Neural cell (in vitro differentiated cells): ENCODE measurements around the gene KCNH5. TPM values are rescaled to one million over a fixed set of nuclear protein-coding genes. Genes with fewer than 3 reads are reported as not detected.

Source experiments
- H2AFZ ChIP-seq: fragments of 200-600, 300-800 bp; sonication (generic), shearing (Covaris generic); 2 replicates; pipeline ENCODE4 v1.6.0; 2014; ENCODE audit warnings: low read depth, mild to moderate bottlenecking, antibody characterized with exemption, low read length, moderate library complexity
- H3F3A ChIP-seq: fragments of 200-600 bp; shearing (Covaris generic); 2 replicates; pipeline ENCODE4 v1.6.1; 2016; ENCODE audit warnings: mild to moderate bottlenecking, moderate library complexity, mixed read lengths, antibody characterized with exemption, low read length; ENCODE audit not compliant: insufficient read depth, poor library complexity, severe bottlenecking
- H3K27ac ChIP-seq: fragments of 200-600, 300-800 bp; sonication (generic), shearing (Covaris generic); 2 replicates; pipeline ENCODE4 v1.5.1; 2014; ENCODE audit warnings: mild to moderate bottlenecking, low read length, moderate library complexity
- H3K27me3 ChIP-seq: fragments of 300-800, 200-600 bp; sonication (generic), shearing (Covaris generic); 2 replicates; pipeline ENCODE4 v1.6.0; 2014; ENCODE audit warnings: mild to moderate bottlenecking, low read depth, low read length, moderate library complexity; ENCODE audit not compliant: insufficient read depth
- H3K36me3 ChIP-seq: fragments of 300-800, 200-600 bp; sonication (generic), shearing (Covaris generic); 2 replicates; pipeline ENCODE4 v1.5.1; 2014; ENCODE audit warnings: mild to moderate bottlenecking, antibody characterized with exemption, low read length, moderate library complexity; ENCODE audit not compliant: insufficient read depth
- H3K4me2 ChIP-seq: fragments of 300-800, 200-600 bp; sonication (generic), shearing (Covaris generic); 2 replicates; pipeline ENCODE4 v1.6.0; 2014; ENCODE audit warnings: mild to moderate bottlenecking, low read length
- H3K4me3 ChIP-seq: fragments of 300-800, 200-600 bp; sonication (generic), shearing (Covaris generic); 2 replicates; pipeline ENCODE4 v1.5.1; 2014; ENCODE audit warnings: mild to moderate bottlenecking, low read length, moderate library complexity
- H3K79me2 ChIP-seq: fragments of 200-600 bp; shearing (Covaris generic); replicated peaks from 2 replicates; pipeline ENCODE4 v1.6.0; 2014; ENCODE audit warnings: mild to moderate bottlenecking, low read length, moderate library complexity; ENCODE audit not compliant: insufficient read depth
- H3K9ac ChIP-seq: fragments of 300-800, 200-600 bp; sonication (generic), shearing (Covaris generic); 2 replicates; pipeline ENCODE4 v1.6.1; 2016; ENCODE audit warnings: mild to moderate bottlenecking, low read length, mixed read lengths
- H3K9me2 ChIP-seq: fragments of 200-600 bp; shearing (Covaris generic); 2 replicates; pipeline ENCODE4 v1.6.1; 2016; ENCODE audit warnings: mild to moderate bottlenecking, low read length, mixed read lengths; ENCODE audit not compliant: insufficient read depth
- H3K9me3 ChIP-seq: fragments of 200-600, 300-800 bp; sonication (generic), shearing (Covaris generic); 2 replicates; pipeline ENCODE4 v1.6.1; 2016; ENCODE audit warnings: mild to moderate bottlenecking, mixed run types, low read length, moderate library complexity, mixed read lengths
- H4K20me1 ChIP-seq: fragments of 200-600 bp; shearing (Covaris generic); 2 replicates; pipeline ENCODE4 v1.6.1; 2016; ENCODE audit warnings: mild to moderate bottlenecking, mixed run types; ENCODE audit not compliant: insufficient read depth
- EP300 ChIP-seq: fragments of 450-650 bp; conservative IDR thresholded peaks from 2 replicates; pipeline ENCODE4 v1.6.1; 2014; ENCODE audit warnings: antibody characterized with exemption, mild to moderate bottlenecking, moderate library complexity; ENCODE audit not compliant: poor library complexity, severe bottlenecking
- EZH2 ChIP-seq: fragments of 200-600, 300-800 bp; shearing (Covaris generic), sonication (generic); IDR thresholded peaks from 2 replicates; pipeline ENCODE4 v1.6.1; 2014; ENCODE audit warnings: antibody characterized with exemption, low read length, borderline replicate concordance, mild to moderate bottlenecking; ENCODE audit not compliant: insufficient read depth, poor library complexity, severe bottlenecking
- MXI1 ChIP-seq: fragments of 450-650 bp; conservative IDR thresholded peaks from 2 replicates; pipeline ENCODE4 v1.6.1; 2014; ENCODE audit warnings: antibody characterized with exemption, mild to moderate bottlenecking; ENCODE audit not compliant: poor library complexity, severe bottlenecking
- POLR2AphosphoS5 ChIP-seq: IDR thresholded peaks from 2 replicates; pipeline ENCODE4 v1.6.1; 2012
- RAD21 ChIP-seq: fragments of 450-650 bp; conservative IDR thresholded peaks from 2 replicates; pipeline ENCODE4 v1.6.1; 2014; ENCODE audit warnings: antibody characterized with exemption, mild to moderate bottlenecking, moderate library complexity
- REST ChIP-seq: IDR thresholded peaks from 2 replicates; pipeline ENCODE4 v1.6.1; 2012; ENCODE audit warnings: borderline replicate concordance
- SMC3 ChIP-seq: fragments of 450-650 bp; conservative IDR thresholded peaks from 2 replicates; pipeline ENCODE4 v1.6.1; 2014; ENCODE audit warnings: antibody characterized with exemption, mild to moderate bottlenecking, moderate library complexity; ENCODE audit not compliant: poor library complexity
- TAF1 ChIP-seq: IDR thresholded peaks from 2 replicates; pipeline ENCODE4 v1.6.1; 2012; ENCODE audit warnings: low read depth
- polyA plus RNA-seq: library from polyadenylated mRNA; depleted of rRNA; stranded (reverse); fragments of >200 nt; gene quantifications from 2 replicates; pipeline ENCODE4 v1.2.3, GENCODE V29; 2014
- TF ChIP-seq, protein P1 (sequence below): fragments of 450-650 bp; IDR thresholded peaks from 2 replicates; pipeline ENCODE4 v1.5.1; 2014; ENCODE audit warnings: antibody characterized with exemption, mild to moderate bottlenecking, moderate library complexity; ENCODE audit not compliant: poor library complexity, severe bottlenecking

The KCNH5 gene
- polyA plus RNA-seq, 1 donor from 2014 or later, result 0.95 TPM

GRCh38 chr14:62807636-62808035 lies 237.6 kb downstream of the KCNH5 start:
- Histone ChIP-seq H3K9me2 (no peaks in the 10 kb centered on the region), H3K4me2 (no peak overlapping the region)

GRCh38 chr14:62800577-62800976 lies 244.7 kb downstream of the KCNH5 start:
- H3K27ac ChIP-seq, result no peak overlapping the region
- H3K79me2 ChIP-seq, result no peaks in the 10 kb centered on the region
- no peak overlapping the region for H3K9ac ChIP-seq
- H3F3A ChIP-seq, result no peaks in the 10 kb centered on the region
- no peak overlapping the region for H3K4me3 ChIP-seq
- H3K27me3 ChIP-seq, result no peaks in the 10 kb centered on the region
- H3K36me3 ChIP-seq, result no peaks in the 10 kb centered on the region
- no peak overlapping the region for H3K4me2 ChIP-seq
- H4K20me1 ChIP-seq, result no peaks in the 10 kb centered on the region
- no peaks in the 10 kb centered on the region for H3K9me2 ChIP-seq
- no peak overlapping the region for H2AFZ ChIP-seq
- H3K9me3 ChIP-seq, result no peaks in the 10 kb centered on the region
- TF ChIP-seq EZH2 (no peak), SMC3 (no peak), REST (no peak), MXI1 (no peak), TAF1 (no peak), RAD21 (no peak), EP300 (no peak), POLR2AphosphoS5 (no peak)

More at GRCh38 chr14:62807636-62808035, 237.6 kb downstream of the KCNH5 start:
- Histone ChIP-seq H3K27me3 (no peaks in the 10 kb centered on the region), H3K9ac (no peak overlapping the region), H2AFZ (no peak overlapping the region), H3K9me3 (no peaks in the 10 kb centered on the region), H3F3A (no peaks in the 10 kb centered on the region), H3K36me3 (no peaks in the 10 kb centered on the region), H3K4me3 (no peak overlapping the region), H3K27ac (no peak overlapping the region), H3K79me2 (no peaks in the 10 kb centered on the region), H4K20me1 (no peaks in the 10 kb centered on the region)
- TF ChIP-seq REST, result no peak
- no peak for TF ChIP-seq TAF1
- TF ChIP-seq RAD21, result no peak
- TF ChIP-seq SMC3, result no peak
- no peak for TF ChIP-seq POLR2AphosphoS5
- TF ChIP-seq EP300, result no peak
- TF ChIP-seq, protein P1, sequence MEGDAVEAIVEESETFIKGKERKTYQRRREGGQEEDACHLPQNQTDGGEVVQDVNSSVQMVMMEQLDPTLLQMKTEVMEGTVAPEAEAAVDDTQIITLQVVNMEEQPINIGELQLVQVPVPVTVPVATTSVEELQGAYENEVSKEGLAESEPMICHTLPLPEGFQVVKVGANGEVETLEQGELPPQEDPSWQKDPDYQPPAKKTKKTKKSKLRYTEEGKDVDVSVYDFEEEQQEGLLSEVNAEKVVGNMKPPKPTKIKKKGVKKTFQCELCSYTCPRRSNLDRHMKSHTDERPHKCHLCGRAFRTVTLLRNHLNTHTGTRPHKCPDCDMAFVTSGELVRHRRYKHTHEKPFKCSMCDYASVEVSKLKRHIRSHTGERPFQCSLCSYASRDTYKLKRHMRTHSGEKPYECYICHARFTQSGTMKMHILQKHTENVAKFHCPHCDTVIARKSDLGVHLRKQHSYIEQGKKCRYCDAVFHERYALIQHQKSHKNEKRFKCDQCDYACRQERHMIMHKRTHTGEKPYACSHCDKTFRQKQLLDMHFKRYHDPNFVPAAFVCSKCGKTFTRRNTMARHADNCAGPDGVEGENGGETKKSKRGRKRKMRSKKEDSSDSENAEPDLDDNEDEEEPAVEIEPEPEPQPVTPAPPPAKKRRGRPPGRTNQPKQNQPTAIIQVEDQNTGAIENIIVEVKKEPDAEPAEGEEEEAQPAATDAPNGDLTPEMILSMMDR, result no peak
- TF ChIP-seq EZH2, result no peak
- TF ChIP-seq MXI1, result no peak
